NCI-H1105 treated with DMSO at 0.1 percent for 48 hours (cell line): Measurements from ENCODE around the gene KLHDC9.
"Not testable (repeated sequence)": the region's sequence is repeated elsewhere in the genome, so short reads cannot be mapped to it uniquely, and the experiment has no call there.

Experiments used
- DNase-seq: peaks from one replicate; lab custom pipeline; 2025; lab: John Stamatoyannopoulos, UW

The KLHDC9 gene

DNA sequence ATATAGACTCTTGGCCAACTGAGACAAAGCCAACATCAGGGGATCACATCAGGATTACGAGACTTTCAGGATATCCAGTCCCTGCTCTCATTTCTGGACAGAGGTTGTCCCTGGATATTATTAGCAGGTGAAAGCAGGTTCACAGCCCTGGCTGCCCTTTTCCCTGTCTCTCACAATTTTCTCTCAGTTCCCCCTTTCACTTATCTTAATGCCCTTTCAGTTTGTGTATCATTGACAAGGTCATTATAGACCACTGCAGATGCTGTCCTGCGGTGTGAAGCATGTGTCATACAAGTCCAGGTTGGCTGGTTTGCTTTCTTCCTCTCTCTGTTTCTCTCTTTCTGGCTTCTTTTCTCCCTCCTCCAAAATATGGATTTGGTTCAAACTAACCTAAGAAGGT lies 2.1 kb upstream of the KLHDC9 start:
- DNase-seq, result no peak

DNA sequence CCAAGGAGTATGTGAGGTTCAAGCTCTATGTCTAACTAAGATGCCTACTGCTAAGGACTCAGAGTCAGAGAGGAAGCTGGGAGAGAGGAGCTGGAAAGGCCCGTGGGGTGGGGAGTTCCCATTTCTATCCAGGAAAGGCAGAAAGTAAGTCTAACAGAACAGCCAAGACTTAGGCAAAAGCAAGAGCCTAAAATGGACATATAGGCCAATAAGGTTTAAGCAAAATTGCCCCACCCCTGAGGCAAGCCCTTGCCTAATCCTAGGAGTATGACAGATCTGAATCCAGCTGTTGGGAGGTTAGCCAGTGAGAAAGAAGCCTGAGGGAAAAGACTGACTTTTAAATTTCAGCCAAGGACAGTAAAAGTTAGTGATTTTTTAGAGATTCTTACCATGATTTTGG lies 1.6 kb upstream of the KLHDC9 start:
- no peak for DNase-seq

DNA sequence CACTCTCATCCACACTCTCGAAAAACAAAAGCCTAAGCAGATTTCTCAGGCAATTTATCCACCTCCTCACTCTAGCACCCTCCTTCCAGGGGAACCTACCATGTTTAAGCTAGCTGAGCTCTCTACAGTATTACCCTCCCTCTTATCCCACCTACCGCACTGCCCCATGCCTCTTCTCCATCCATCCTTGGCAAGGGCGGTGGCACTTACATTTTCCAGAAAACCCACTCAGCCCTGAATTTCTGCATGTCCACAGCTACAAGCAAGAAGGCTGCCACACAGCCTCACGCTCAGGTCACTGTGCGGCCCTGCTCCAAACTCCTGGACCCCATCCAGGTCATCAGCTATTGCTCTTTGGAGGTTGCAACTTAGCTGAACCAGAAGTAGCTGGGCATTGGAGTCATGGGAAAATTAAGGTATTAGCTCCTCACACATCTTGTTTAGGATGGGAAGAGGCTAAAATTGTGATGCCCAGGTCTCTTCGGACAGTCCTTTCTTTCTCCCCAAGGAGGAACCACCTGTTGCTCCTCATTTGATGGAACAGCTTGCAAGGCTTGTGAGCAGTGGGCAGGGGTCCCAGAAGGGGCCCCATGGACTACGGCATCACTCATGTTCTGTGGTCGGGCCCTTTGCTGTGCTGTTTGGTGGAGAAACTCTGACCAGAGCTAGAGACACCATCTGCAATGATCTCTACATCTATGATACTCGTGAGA lies 1.1 kb downstream of the KLHDC9 start:
- DNase-seq, result no peak

DNA sequence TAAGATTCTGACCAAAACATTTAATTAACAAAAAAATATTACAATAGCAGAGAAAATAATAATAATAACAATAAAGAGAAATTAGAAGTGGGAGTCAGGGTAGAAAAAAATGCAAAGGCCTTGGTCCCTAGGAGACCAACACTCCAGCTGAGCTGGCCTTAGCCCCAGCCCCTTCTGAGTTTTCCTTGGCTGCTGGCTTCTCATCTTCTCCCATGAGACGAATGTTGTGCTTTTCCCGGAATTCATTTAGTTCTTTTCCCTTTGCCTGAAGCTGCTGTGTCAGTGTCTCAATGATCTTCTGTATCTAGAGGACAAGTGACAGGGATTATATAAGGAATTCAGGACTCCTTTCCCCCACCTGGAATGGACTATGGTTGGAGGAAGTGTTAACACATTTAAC lies 2.4 kb downstream of the KLHDC9 start:
- DNase-seq, result no peak

DNA sequence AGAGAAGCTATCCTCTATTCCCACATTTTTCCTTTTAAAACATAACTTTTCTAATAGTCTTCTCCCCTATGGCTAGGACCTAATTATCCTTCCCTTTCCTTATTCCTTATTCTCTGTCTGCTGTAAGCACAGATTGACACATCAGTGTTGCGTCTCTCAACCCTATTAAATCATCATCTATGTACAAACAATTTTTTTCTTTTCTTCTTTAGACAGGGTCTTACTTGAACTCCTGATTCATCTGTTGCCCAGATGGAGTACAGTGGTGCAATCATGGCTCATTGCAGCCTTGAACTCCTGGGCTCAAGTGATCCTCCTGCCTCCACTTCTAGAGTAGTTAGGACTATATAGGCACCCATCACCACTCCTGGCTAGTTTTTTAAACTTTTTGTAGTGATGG lies 8.3 kb downstream of the KLHDC9 start:
- DNase-seq, result no peak

DNA sequence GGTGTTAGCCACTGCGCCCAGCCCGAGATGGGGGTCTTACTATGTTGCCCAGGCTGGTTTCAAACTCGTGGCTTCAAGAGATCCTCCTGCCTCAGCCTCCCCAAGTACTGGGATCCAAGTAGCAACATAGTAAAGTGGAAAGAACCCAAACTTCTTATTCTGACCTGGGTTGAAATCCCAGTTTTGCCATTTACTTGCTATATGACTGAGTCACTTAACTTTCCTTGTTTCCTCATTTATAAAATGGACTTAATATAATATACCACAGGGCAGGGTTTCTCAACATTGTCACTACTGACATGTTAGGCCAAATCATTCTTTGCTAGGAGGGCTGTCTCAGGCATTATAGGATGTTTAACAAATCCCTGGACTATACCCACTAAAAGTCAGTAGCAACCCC lies 13.0 kb downstream of the KLHDC9 start:
- no peak for DNase-seq

DNA sequence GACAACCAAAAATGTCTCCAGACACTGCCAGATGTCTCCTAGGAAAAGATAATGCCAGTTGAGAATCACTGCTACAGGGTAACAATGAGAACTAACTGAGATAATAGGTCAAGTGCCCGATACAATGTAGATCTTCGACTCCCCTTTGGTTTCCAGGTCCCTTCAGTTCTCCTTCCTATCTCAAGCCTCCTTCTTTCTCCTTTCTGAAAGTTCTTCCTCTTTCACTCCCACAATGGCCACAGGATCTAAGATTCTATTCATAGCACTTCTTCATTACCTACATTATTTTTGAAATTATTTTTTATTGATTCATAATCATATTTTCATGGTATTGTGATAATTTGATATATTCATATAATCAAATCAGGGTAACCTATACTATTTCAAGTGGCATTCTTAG lies 13.4 kb downstream of the KLHDC9 start:
- DNase-seq, result no peak

DNA sequence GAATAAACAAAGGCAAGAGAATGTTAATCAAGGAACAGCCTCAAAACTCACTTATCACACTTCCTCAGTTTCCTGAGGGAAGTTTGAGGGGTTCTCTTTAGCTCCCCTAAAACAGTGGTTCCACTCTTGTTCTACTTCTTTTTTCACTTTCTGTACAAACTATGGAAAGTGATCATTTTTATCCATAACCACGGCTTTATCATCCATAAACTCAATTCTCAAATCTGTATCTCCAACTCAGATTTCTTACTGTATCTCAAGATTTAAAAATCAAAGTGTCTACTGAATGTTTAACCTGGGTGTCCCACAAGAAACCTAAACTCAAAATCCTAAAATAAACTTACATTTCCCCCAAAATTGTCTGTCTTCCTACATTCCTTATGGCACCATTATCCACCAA lies 15.8 kb downstream of the KLHDC9 start:
- no peak for DNase-seq

DNA sequence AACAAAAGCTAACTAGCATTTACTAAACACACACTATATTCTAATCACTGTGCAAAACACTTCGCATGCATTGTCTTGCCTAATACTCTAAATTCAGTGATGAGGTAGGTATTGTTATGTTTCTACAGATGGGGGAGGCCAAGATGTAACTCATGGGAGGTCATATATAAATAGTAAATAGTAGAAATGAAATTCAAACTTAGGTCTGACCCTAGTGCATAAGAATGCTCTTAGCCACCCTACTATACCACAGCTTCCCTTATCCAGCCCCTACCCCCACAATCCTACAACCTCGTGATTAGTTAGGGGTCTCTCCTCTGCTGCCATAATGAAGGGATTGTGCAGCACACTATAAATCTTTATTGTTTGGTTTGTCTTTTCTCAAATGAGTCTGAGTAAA lies 16.4 kb downstream of the KLHDC9 start:
- no peak for DNase-seq

DNA sequence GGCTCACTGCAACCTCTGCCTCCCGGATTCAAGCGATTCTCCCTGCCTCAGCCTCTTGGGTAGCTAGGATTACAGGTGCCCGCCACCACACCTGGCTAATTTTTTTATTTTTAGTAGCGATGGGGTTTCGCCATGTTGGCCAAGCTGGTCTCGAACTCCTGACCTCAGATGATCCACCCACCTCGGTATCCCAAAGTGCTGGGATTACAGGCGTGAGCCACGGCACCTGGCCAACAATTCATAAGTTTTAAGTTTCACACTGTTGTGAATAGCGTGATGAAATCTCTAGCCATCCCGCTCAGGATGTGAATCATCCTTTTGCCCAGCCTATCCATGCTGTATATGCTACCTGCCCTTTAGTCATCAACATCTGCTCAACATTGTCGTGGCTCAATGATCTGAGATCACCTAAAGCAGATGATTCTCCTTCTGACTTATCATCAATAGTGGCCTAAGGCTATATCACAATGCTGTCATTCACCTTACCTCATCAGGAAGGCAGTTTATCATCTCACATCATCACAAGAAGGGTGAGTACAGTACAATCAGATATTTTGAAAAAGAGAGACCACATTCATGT lies 17.1 kb downstream of the KLHDC9 start:
- DNase-seq, result no peak

DNA sequence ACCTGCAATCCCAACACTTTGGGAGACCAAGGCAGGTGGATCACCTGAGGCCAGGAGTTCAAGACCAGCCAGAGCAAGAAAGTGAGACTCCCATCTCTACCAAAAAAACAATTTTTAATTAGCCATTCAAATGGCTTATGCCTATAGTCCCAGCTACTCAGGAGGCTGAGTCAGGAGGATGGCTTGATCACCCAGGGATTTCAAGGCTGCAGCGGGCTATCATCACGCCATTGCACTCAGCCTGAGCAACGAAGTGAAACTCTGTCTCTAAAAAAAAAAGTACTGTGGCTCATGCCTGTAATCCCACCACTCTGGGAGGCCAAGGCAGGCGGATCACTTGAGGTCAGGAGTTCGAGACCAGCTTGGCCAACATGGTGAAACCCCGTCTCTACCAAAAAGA lies 17.8 kb downstream of the KLHDC9 start:
- DNase-seq, result not testable (repeated sequence)

DNA sequence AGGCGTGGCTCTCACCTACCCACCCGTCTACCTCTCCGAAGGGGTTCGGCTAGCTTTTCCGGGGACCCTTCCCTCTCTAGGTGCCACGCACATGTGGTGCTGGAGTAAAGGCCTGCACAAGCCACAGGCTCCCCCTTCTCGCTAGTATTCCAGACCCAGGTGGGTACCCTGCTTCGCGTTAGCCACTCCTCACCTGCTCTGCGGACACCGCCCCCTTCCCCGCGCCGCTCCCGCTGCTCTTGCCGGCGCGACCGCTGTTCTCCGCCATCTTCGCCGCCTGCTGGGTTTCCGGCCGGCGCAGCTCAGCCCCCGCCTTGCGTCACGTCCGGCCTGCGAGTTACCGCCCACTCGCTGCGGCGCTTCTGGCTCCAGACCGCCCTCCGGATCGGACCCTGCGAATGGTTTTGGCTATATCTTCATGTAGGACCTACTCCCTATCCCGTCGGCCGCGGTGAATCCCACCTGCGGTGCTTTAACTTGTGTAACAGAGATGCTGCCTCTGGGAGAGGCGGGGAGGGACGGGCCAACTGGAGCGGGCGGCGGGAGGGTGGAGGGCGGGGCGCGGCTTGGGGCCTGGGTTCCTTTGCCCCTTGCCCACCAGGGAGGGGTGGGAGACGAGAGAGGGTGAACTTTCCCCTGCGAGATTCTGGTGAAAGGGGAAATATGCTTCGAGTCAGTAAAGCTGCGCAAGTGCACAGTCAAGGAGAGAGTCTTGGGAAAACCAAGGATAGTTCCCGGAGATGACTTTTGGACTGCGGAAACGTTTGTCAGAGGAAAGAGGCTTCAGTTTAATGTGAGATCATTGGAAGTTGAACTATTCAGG lies 19.8 kb downstream of the KLHDC9 start, which contains the start of the genes NIT1 and PFDN2:
TSS of gene NIT1 (plus strand) at position 347 of the 823 bp plus-strand sequence. CDS start at position 419, 72 bp downstream.
TSS of gene PFDN2 (minus strand) at position 279 of the 823 bp plus-strand sequence. CDS start at position 268, 11 bp downstream.
- peak; percentile 82 for DNase-seq

DNA sequence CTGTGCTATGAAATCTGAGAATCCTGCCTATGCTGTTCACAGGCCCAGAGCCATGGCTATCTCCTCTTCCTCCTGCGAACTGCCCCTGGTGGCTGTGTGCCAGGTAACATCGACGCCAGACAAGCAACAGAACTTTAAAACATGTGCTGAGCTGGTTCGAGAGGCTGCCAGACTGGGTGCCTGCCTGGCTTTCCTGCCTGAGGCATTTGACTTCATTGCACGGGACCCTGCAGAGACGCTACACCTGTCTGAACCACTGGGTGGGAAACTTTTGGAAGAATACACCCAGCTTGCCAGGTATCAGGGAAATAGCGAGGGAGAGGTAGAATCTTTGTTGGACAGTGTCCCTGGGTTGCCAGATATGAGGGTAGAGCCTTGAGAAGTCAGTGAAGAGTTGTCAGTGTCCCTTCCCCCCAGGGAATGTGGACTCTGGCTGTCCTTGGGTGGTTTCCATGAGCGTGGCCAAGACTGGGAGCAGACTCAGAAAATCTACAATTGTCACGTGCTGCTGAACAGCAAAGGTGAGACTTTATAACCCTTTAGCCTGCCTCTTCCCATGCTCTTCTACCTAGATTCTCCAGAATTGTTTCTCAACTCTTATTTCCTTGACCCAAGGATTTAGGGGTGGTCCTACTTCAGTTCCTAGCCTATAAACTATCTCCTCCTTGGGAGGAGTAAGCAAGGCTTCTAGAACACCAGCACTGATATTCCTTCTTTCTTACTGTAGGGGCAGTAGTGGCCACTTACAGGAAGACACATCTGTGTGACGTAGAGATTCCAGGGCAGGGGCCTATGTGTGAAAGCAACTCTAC lies 21.1 kb downstream of the KLHDC9 start:
- DNase-seq, result no peak

DNA sequence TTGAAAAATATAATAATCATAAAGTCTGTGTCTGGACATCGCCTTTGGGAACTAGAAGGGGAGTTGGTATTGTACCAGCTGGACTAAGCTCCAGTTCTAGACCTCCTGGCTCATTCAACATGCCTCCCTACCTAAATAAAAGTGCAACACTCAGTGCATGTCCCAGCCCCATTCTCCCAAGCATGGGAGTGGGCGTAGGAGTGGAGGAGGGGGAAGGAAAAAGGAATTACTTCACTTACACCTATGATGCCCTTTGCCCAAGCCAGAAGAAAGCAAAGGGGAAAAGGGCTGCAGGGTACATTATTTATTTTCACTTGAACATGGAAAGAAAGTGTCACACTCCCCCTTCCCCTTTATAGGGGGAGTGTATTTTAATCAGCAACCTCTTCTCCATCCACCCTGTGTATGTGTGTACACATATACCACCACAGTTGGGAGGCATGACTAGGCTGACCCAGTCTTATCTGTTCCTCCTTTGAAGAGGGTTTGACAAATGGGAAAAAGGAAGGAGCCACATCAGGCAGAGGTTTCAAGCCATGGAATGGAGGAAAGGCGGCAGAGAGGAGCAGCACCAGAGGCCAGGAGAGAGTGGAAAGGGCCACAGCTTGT lies 23.0 kb downstream of the KLHDC9 start:
- no peak for DNase-seq

DNA sequence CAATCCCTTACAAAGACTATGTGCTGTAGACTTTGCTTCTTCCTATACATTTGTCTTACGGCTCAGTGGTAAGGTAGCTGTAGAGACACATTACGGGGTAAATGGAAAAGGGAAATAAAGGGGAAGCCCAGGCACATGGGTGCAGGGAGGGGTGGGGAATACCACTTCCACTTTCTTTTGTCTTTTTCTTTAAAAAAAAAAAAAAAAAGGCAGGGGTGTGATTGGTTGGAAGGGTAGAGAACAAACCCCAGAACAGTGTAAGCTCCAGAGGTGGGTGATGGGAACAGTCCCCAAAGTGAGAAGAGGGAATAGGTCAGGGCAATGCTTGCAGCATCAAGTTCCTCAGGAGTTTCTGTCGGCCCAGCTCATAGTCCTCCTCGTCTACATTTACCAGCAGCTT lies 23.7 kb downstream of the KLHDC9 start:
- no peak for DNase-seq

DNA sequence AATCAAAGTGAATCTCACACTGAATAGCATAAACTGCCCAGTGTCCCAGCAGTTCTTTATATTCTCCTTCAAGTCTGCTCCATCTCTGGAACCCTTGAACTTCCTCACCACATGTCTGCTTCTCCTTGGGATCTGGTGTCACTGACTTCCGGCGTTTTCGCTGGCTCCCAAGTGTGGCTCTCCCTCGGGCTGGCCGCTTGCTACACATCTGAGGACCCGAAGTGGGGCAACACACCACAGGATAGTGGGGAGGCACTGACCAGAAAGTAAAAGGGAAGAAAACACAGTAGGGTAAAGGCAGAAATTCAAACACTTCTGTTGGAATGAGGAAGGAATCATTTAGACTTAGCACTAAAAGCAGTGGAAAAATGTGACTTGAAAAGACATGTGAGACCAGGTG lies 24.8 kb downstream of the KLHDC9 start:
- no peak for DNase-seq

DNA sequence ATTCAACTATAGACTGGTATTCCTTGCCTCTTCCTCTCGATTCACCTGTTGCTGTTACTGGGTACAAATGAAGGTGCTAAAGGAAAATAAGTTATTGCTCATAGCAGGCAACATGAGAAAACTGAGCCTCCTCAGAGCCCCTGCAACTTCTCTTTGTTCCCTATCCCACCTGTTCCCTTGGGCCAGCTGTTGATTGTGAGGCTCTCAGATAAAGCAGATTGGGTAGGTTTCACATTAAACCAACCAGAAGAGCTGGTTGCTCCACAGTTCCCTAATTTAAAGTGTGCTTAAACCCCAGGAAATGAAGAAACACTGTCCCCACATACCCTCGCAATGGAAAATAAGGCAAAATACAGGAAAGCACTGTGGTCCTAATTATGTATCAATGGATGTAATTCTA lies 29.5 kb downstream of the KLHDC9 start:
- no peak for DNase-seq

DNA sequence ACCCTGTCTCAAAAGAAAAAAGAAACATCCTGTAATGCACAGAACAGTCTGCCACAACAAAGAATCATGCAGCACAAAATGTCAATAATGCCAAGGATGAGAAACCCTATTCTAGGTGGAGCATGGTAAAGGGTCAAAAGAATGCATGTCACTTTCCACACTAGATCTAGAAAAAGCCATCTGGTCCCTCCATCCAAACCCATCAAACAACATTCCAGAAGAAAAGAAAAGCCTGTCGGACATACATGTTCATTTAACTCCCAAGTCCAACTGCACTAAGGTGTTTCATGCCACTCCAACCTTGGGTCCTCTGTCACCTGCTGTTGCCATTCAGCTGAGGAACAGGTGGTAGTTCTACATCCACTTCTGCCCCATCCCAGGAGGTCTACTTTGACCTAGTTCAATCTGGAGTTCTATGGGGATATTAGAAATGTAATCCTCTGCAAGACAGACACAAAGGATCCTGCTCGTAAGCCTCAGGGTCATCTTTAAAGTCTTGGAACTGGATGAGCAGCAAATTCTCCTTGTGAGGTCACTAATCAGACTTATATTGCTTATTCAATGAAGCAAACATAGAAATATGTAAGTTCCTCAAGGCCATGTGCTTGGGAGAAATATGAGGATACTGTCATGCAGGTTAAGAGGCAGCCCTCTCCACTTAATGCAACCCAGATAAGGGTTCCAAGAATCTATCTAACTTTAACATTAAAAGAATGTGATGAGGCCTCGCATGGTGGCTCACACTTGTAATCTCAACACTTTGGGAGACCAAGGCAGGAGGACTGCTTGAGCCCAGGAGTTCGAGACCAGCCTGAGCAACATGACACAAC lies 30.6 kb downstream of the KLHDC9 start:
- DNase-seq, result no peak

DNA sequence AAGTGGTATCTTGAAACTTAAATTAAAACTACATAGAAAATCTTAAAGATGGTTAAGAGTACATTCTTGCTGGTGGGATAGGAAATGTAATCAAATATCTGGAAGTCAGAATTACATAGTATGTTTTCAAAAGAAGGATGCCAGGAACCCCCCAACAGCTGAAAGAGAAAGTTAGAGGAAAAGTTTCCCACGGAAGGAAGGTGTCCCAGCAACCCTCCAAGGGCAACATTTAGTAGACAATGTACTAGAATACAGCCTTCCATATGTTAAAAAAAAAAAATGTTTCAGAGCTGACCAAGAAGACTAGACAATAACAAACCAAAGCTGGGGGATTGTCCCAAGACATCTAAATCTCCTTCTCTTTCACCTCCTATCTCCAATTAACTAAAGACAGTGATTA lies 32.1 kb downstream of the KLHDC9 start:
- no peak for DNase-seq

DNA sequence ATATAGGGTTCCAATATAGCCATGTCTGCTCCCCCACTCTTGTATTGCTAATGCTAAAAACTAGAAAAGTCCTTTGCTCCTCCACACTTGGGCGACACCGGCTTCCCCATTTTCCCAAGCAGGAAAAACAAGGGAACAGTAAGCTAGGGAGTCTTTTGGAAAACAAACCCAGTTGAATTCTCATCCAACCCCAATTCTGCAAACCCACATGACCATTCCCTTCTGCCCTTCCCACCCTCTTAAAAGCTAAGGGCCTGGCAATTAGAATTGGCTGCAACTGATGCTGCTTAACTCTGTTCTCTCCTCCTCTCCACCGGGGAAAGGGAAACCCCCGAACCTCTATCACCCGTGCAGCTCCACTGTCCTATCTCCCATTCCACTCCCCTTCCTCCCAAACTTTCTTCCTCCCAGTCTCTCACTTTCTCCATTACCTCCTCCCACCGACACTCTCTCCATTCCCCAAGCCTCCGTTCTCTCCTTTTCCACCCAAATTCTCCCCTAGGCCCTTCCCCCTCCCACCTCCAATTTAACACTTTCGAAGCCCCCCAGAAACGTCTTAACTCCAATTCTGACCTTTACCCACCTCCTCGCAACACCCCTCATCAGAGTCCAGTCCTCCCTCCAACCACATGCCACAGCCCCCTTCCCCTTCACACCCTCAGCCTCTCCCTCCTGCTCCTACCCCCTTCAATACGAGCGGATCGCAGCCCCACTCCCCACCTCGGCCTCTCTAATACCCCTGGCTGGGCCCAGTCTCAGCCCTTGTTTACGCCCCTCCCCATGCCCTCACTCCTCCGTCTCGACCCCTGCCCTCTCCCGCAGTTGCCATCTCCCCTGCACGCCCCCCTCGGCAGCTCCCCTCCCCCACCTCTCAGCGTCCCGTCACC lies 33.6 kb downstream of the KLHDC9 start:
- DNase-seq, result no peak
